HG03432 (cell line): ENCODE data around the gene GPATCH4.
"Not testable (repeated sequence)": the region's sequence is repeated elsewhere in the genome, so short reads cannot be mapped to it uniquely, and the experiment has no call there.

ENCODE experiments used
- ATAC-seq: cut with Tn5 transposase; IDR thresholded peaks from one replicate; pipeline ENCODE4 v1.9.1; 2021; ENCODE audit warnings: mild to moderate bottlenecking, moderate library complexity; ENCODE audit not compliant: unreplicated experiment

GPATCH4 gene

GRCh38 chr1:156627313-156627880, 26.1 kb upstream of the GPATCH4 start:
- no peak for ATAC-seq

- no peak for ATAC-seq
Measured at GRCh38 chr1:156626079-156626438, 24.8 kb upstream of the GPATCH4 start.

DNA sequence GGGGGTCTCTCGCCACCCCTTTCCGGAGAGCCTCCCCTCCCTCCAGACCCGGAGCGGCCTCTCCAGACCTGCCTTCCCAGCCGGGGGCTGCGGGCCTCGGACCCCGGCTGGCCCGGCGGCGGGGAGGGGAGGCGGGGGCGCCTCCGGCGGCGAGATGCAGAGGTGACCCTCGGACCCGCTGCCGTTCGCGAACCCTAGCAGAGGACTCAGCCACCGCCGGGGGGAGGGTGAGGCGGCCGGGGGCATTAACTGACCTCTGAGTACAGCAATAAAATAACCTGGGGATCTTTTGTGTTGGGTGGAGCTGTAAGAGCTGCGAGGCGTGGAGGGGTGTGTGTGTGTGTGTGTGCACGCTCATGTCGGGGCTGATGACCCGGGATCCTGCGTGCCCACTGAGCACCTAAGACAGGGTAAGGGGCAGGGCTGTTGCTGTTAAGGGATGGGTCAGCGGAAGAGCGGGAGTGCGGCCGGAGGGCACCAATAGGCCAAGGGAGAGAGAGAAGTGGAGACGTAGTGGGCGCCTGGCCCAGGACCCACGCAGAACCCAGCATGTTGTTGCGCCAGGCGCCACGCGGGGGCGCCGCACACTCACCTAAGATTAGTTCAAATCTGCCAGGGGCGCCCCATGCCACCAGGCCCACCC, 24.3 kb upstream of the GPATCH4 start:
- ATAC-seq, result no peak

GRCh38 chr1:156624814-156625435, 23.6 kb upstream of the GPATCH4 start:
- no peak for ATAC-seq

- no peak for ATAC-seq
Measured at GRCh38 chr1:156623946-156624813, 22.9 kb upstream of the GPATCH4 start.

DNA sequence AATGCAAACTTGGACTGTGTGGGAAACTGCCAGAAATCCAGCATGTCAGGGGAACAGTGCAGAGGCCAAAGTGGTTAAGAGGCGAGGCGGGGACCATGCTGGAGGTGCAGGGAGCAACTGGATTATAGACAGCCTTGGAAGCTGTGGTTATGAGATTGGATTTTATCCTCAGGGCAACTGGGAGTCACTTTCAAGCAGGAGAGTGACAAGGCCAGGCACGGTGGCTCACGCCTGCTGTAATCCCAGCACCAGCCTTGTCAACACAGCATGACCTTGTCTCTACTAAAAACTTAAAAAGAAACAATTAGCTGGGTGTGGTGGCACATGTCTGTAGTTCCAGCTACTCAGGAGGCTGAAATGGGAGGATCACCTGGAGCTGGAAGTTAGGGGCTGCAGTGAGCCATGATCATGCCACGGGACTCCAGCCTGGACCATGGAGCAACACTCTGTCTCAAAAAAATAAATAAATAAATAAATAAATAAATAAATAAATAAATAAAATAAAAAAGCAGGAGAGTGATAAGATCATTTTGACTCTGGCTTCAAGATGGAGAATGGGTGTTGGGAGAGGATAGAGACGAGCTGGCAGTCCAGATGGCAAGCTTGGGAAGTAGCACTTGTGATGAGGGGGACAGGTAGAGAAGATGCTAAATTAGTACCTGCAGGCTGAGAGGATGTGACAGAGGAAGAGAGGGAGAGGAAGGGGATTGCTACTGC, 21.5 kb upstream of the GPATCH4 start:
- no peak for ATAC-seq

DNA sequence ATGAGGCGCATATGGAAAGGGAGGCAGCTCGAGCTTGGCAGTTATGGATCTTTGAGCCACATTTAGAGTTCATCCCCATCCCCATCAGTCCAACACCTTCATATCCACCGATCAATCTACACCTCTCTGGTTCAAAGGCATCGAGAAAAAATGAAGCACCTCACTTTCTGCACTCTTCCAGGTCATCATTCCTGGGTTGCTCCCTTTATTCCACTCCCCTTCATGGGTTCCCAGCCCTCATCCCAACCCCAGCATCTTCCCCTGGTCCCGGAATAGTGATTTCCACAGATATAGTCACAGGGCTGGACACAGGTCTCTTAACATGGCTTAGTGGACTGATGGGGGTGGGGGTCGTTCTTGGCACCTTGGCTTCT, 18.3 kb upstream of the GPATCH4 start:
- ATAC-seq, result no peak

GRCh38 chr1:156618853-156619581, 17.7 kb upstream of the GPATCH4 start, which contains the start of gene HAPLN2:
Gene HAPLN2, plus strand, starts transcription at chr1:156619415. Its CDS starts 4,076 bp downstream, at chr1:156623491.
- no peak for ATAC-seq

GRCh38 chr1:156616463-156616862, 15.2 kb upstream of the GPATCH4 start:
- no peak for ATAC-seq

GRCh38 chr1:156615946-156616345, 14.7 kb upstream of the GPATCH4 start:
- ATAC-seq, result no peak

DNA sequence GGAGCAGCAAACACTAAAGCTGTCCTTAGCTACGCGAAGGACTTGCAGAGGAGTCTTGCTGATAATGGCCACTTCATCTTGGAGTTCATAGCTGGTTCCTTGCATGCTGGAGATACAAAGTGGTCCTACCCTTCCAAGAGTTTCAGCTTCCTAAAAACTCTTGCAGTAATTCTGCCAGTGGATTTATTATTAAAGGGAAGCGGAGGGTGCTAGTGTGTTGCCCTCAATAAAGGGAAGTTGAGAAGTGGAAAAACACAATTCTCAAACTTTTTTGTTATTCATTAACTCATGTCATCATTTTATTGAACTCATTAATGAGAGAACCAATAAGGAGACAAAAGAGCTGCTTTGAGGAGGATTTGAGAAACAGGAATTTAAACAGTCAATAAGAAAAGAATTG, 11.4 kb upstream of the GPATCH4 start:
- no peak for ATAC-seq

DNA sequence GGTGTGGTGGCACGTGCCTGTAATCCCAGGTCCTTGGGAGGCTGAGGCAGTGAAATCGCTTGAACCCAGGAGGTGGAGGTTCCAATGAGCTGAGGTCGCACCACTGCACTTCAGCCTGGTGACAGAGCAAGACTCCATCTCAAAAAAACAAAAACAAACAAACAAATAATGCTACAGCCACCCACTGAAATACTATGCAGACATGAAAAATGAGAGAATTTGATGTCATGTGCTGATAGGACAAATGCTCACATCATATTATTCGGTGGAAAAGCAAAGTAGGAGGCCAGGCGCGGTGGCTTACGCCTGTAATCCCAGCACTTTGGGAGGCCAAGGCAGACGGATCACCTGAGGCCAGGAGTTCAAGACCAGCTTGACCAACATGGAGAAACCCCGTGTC, 8.8 kb upstream of the GPATCH4 start:
- ATAC-seq, result not testable (repeated sequence)

GRCh38 chr1:156608981-156609380, 7.7 kb upstream of the GPATCH4 start:
- ATAC-seq, result no peak

GRCh38 chr1:156608036-156608674, 6.9 kb upstream of the GPATCH4 start:
- ATAC-seq, result peak; percentile 74

- not testable (repeated sequence) for ATAC-seq
Measured at GRCh38 chr1:156607344-156607743, 6.1 kb upstream of the GPATCH4 start.

DNA sequence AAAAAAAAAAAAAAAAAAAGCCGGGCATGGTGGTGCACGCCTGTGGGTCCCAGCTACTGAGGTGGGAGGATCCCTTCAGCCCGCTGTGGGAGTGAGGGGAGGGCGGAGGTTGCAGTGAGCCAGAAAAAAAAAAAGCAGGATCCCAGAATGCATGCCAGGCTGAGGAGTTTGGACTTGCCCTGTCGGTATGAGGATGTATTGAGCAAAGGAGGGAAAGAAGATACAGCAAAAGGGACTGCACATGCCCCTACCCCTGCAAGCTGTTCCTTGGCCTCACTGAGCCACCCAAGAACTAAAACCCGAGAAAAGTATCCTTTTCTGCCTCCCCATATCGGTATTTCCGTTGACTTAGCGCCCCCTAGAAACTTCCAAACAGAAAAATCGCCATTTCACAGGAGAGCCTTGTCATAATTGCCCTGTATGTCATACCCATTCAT, 1.3 kb upstream of the GPATCH4 start:
- ATAC-seq, result no peak

GRCh38 chr1:156601892-156602291, 613 bp upstream of the GPATCH4 start:
- ATAC-seq, result no peak

DNA sequence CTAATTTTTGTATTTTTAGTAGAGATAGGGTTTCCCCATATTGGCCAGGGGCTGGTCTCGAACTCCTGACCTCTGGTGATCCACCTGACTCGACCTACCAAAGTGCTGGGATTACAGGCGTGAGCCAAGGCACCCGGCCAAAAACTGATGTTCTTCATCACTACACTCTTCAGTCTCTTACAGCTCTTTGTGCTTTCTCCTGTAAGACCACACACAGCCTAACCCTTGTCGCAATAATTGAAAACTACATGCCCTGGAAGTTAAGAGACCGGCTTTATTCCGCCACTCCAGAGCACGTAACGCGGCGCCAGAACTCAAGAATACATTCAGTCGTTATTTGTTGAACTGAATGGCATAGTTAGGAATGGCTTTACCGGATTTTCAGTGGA, 552 bp downstream of the GPATCH4 start:
- peak; percentile 5 for ATAC-seq

GRCh38 chr1:156599811-156600210, 1.5 kb downstream of the GPATCH4 start:
- ATAC-seq, result no peak
